WTC11 (cell line): Measurements from ENCODE around the gene RNF113B.

Source experiments
- ATF3 ChIP-seq: sonication (generic); formaldehyde crosslinking; conservative IDR thresholded peaks from 2 replicates; pipeline ENCODE4 v1.8.1; 2022; ENCODE audit warnings: mild to moderate bottlenecking, missing genetic modification reagents
- E2F5 ChIP-seq: sonication (generic); formaldehyde crosslinking; IDR thresholded peaks from 2 replicates; pipeline ENCODE4 v1.8.1; 2022; ENCODE audit warnings: mild to moderate bottlenecking, moderate library complexity, missing genetic modification reagents
- SP1 ChIP-seq: sonication (generic); formaldehyde crosslinking; conservative IDR thresholded peaks from 2 replicates; pipeline ENCODE4 v1.8.1; 2022; ENCODE audit warnings: missing genetic modification reagents
- ZNF121 ChIP-seq: sonication (generic); formaldehyde crosslinking; IDR thresholded peaks from 2 replicates; pipeline ENCODE4 v1.8.0; 2023; ENCODE audit warnings: missing genetic modification reagents
- TF ChIP-seq, protein P1 (sequence below): fragments of 200-600 bp; IDR thresholded peaks from 2 replicates; pipeline ENCODE4 v1.8.0; 2022; ENCODE audit warnings: antibody characterized with exemption

DNA sequence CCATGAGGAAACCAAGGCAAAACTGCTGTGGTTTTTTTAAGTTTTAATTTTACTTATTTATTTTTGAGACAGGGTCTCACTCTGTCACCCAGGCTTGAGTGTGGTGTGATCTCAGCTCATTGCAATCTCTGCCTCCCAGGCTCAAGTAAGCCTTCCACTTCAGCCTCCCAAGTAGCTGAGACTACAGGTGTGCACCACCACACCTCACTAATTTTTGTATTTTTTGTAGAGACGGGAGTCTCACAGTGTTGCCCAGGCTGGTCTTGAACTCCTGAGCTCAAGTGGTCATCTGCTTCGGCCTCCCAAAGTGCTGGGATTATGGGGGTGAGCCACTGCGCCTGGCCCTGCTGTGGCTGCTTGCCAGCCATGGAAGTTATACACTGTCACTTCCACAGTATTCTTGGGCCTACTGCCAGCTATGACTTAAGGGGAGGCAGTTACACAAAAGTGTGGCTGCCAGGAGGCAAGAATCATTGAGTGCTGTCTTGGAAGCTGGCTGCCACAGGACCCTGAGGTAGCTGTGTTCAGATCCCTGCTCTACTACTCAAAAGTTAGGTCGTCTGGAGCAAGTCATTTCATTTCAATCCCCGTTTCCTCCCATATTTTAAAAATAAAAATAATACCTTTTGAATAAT is 21.5 kb downstream of the RNF113B start:
- no peak for TF ChIP-seq E2F5 (CRISPR knock-in tag)
- TF ChIP-seq, protein P1, sequence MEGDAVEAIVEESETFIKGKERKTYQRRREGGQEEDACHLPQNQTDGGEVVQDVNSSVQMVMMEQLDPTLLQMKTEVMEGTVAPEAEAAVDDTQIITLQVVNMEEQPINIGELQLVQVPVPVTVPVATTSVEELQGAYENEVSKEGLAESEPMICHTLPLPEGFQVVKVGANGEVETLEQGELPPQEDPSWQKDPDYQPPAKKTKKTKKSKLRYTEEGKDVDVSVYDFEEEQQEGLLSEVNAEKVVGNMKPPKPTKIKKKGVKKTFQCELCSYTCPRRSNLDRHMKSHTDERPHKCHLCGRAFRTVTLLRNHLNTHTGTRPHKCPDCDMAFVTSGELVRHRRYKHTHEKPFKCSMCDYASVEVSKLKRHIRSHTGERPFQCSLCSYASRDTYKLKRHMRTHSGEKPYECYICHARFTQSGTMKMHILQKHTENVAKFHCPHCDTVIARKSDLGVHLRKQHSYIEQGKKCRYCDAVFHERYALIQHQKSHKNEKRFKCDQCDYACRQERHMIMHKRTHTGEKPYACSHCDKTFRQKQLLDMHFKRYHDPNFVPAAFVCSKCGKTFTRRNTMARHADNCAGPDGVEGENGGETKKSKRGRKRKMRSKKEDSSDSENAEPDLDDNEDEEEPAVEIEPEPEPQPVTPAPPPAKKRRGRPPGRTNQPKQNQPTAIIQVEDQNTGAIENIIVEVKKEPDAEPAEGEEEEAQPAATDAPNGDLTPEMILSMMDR = no peak
- TF ChIP-seq SP1 (CRISPR knock-in tag) = no peak
- TF ChIP-seq ATF3 (CRISPR knock-in tag) = no peak
- TF ChIP-seq ZNF121 (CRISPR knock-in tag) = no peak
